ENCODE measurements around the gene OR6A2. TPM values are rescaled to one million over a fixed set of nuclear protein-coding genes. Genes with fewer than 3 reads are reported as not detected.

Gene OR6A2
- total and polyA plus RNA-seq, 2 of the 8 experiments (the other 6 are each of a cell fraction or from before 2014, with no cell fraction given), result 0.14 to 0.20 TPM

GRCh38 chr11:6845383-6845782, 45.9 kb upstream of the OR6A2 start, which contains the start of gene OR10A5:
TSS of gene OR10A5 (plus strand) at chr11:6845683. CDS start at chr11:6845683, 0 bp downstream.
- H3K4me2 ChIP-seq (ENCODE audit: insufficient read depth in 1 of 2, low read depth in 2 of 2, low read length in 2 of 2), result no peak within 1 kb of the TSS
- no peaks in the 10 kb centered on the region for H3K27me3 ChIP-seq (replicated peaks in 1 of 4; ENCODE audit: control insufficient read depth in 3 of 4, extremely low read depth in 1 of 4, insufficient read depth in 3 of 4, low read length in 3 of 4)
- peaks cover 0 to 8% (median 2%) of the 10 kb centered on the region in 4 experiments; a peak in 3 of 7 replicates for H3K4me1 ChIP-seq (replicated peaks in 1 of 4; ENCODE audit: control insufficient read depth in 3 of 4, insufficient read depth in 4 of 4, low read length in 3 of 4)
- 0 out of 2 replicates have a peak within 1 kb of the TSS, but pooled peaks have one; percentile 22 for H3K18ac ChIP-seq (ENCODE audit: extremely low read depth, low read length)
- no peak within 1 kb of the TSS for H2BK15ac ChIP-seq (ENCODE audit: low read length)
- H3K79me1 ChIP-seq (ENCODE audit: low read depth, low read length), result no peaks in the 10 kb centered on the region
- H4K5ac ChIP-seq (ENCODE audit: insufficient read length, low read depth, low read length), result no peak within 1 kb of the TSS
- 86% methylated on average over 3 of the region's 3 CpGs; no CpG with 5 or more reads in 1 of the 2 experiments for WGBS, 2 experiments (ENCODE audit: extremely low coverage in 1 of 2, insufficient coverage in 1 of 2, insufficient read length in 1 of 2, insufficient replicate concordance in 2 of 2, low coverage in 1 of 2, low lambda C conversion rate in 2 of 2, missing lambda C conversion rate in 1 of 2)
- H2BK12ac ChIP-seq (ENCODE audit: low read depth, low read length), result no peak within 1 kb of the TSS
- no peak within 1 kb of the TSS for H3K9ac ChIP-seq (replicated peaks in 1 of 4; ENCODE audit: extremely low read depth in 1 of 4, low read depth in 3 of 4, low read length in 3 of 4)
- no peak within 1 kb of the TSS for H3K27ac ChIP-seq (ENCODE audit: low read depth, low read length)
- H2BK20ac ChIP-seq (ENCODE audit: low read length), result no peak within 1 kb of the TSS
- no peak for FAIRE-seq
- H2AFZ ChIP-seq (ENCODE audit: low read length), result no peak within 1 kb of the TSS
- H3K9me3 ChIP-seq (ENCODE audit: insufficient read depth in 2 of 2, low read depth in 1 of 2, low read length in 1 of 2), result no peaks in the 10 kb centered on the region; a peak in 1 of 4 replicates
- no peak within 1 kb of the TSS for H3K56ac ChIP-seq (replicated peaks; ENCODE audit: insufficient read length, low read depth, low read length)
- H3K4ac ChIP-seq (replicated peaks; ENCODE audit: insufficient read length, low read depth, low read length), result no peak within 1 kb of the TSS
- ChIA-PET POLR2A (ENCODE audit: partially characterized antibody) (no interaction called here), CTCF (ENCODE audit: partially characterized antibody) (interaction anchor here (2.0 kb wide), 1 partner anchor 28 kb away, joined by 5 read pairs; no protein-coding TSS in a partner anchor)
- DNase-seq (ENCODE audit: low read depth in 1 of 2, low spot score in 2 of 2), result no peak
- H2BK5ac ChIP-seq (ENCODE audit: low read depth, low read length), result no peak within 1 kb of the TSS
- no peaks in the 10 kb centered on the region for H3K79me2 ChIP-seq (ENCODE audit: control insufficient read depth in 1 of 2, insufficient read depth in 2 of 2, low read length in 2 of 2)
- no peak within 1 kb of the TSS for H3K14ac ChIP-seq (ENCODE audit: insufficient read length)
- no peaks in the 10 kb centered on the region for H3K36me3 ChIP-seq (ENCODE audit: control insufficient read depth in 2 of 4, insufficient read depth in 4 of 4, low read length in 3 of 4)
- no peak within 1 kb of the TSS for H4K91ac ChIP-seq (replicated peaks; ENCODE audit: insufficient read length, low read length)
- no peak within 1 kb of the TSS for H3K23ac ChIP-seq (ENCODE audit: insufficient read length)
- H2AK5ac ChIP-seq (ENCODE audit: low read depth, low read length), result no peak within 1 kb of the TSS
- no peaks in the 10 kb centered on the region for H3K23me2 ChIP-seq (ENCODE audit: low read depth, low read length)
- no peak within 1 kb of the TSS for H2BK120ac ChIP-seq (replicated peaks; ENCODE audit: low read depth, low read length)
- no peaks in the 10 kb centered on the region for H4K20me1 ChIP-seq (replicated peaks in 1 of 2; ENCODE audit: control insufficient read depth in 1 of 2, insufficient read depth in 2 of 2, low read length in 2 of 2)
- no peak within 1 kb of the TSS for H3K4me3 ChIP-seq (ENCODE audit: extremely low read depth in 1 of 4, insufficient read depth in 2 of 4, low read depth in 3 of 4, low read length in 4 of 4)
- no peak within 1 kb of the TSS for H4K8ac ChIP-seq (ENCODE audit: extremely low read depth, insufficient read depth, low read length)
- TF ChIP-seq ATF3 (IDR thresholded peaks at IDR 0.05; ENCODE audit: insufficient read depth, low read depth, low read length) (no peak), TBP (IDR thresholded peaks at IDR 0.05; ENCODE audit: low read depth, low read length) (no peak), KDM1A (IDR thresholded peaks at IDR 0.05; ENCODE audit: borderline replicate concordance, low read length) (no peak), ZNF274 (IDR thresholded peaks at IDR 0.05; ENCODE audit: borderline replicate concordance, extremely low read depth, low read length) (no peak), CHD1 (IDR thresholded peaks at IDR 0.05; ENCODE audit: low read depth, low read length) (no peak), BCL11A (IDR thresholded peaks at IDR 0.05; ENCODE audit: low read depth in 2 of 2, low read length in 2 of 2) (no peak), HDAC2 (IDR thresholded peaks at IDR 0.05; ENCODE audit: borderline replicate concordance in 1 of 2, low read depth in 2 of 2, low read length in 2 of 2) (no peak), TEAD4 (IDR thresholded peaks at IDR 0.05; ENCODE audit: low read depth, low read length) (no peak), CTCF (IDR thresholded peaks at IDR 0.05; ENCODE audit: control extremely low read depth in 1 of 3, insufficient read depth in 1 of 3, low read depth in 1 of 3, low read length in 3 of 3) (no peak)

Measured in H1 (cell line).